Natural killer cell (primary cell): ENCODE results near the gene ANGPTL2. TPM values are rescaled to one million over a fixed set of nuclear protein-coding genes. Genes with fewer than 3 reads are reported as not detected.

Experiments used
- ATAC-seq, 3 donors: fragments of 150-1000 bp in 2 of 3; fragments of 200-7000 bp in 1 of 3; cut with Tn5 transposase; 1 replicate in 1 of 3; 2 replicates in 2 of 3; pipeline ENCODE4 v1.10.0; 2021; ENCODE audit warnings: mild to moderate bottlenecking in 2 of 3, moderate library complexity in 2 of 3
- DNase-seq, 2 donors: peaks; one replicate each; pipeline versions ENCODE4 v3.0.0 to v3.0.0-alpha.2; 2013 to 2021; ENCODE audit warnings: mixed read lengths in 1 of 2
- H3K27ac ChIP-seq: one replicate; pipeline ENCODE4 v1.5.1; 2013; ENCODE audit warnings: mild to moderate bottlenecking, low read length
- H3K27me3 ChIP-seq: one replicate; pipeline ENCODE4 v1.6.1; 2013; ENCODE audit warnings: low read length; ENCODE audit not compliant: control insufficient read depth, insufficient read depth
- H3K36me3 ChIP-seq: one replicate; pipeline ENCODE4 v1.6.1; 2013; ENCODE audit warnings: low read length; ENCODE audit not compliant: control insufficient read depth, insufficient read depth
- H3K4me1 ChIP-seq: one replicate; pipeline ENCODE4 v1.6.1; 2013; ENCODE audit warnings: low read length; ENCODE audit not compliant: control insufficient read depth, insufficient read depth
- H3K4me3 ChIP-seq: one replicate; pipeline ENCODE4 v1.5.1; 2013; ENCODE audit warnings: low read length
- H3K9me3 ChIP-seq: one replicate; pipeline ENCODE4 v1.6.1; 2013; ENCODE audit warnings: low read length; ENCODE audit not compliant: control insufficient read depth, insufficient read depth
- H3K27ac Mint-ChIP-seq, 2 donors: one replicate each; pipeline ENCODE4 v1.8.0; 2022; ENCODE audit warnings: mild to moderate bottlenecking in 2 of 2, mixed read lengths in 2 of 2, moderate library complexity in 1 of 2
- H3K27me3 Mint-ChIP-seq, 2 donors: one replicate each; pipeline ENCODE4 v1.8.0; 2022; ENCODE audit warnings: low read depth in 2 of 2, mixed read lengths in 2 of 2
- H3K36me3 Mint-ChIP-seq: one replicate; pipeline ENCODE4 v1.8.0; 2022; ENCODE audit warnings: mixed read lengths
- H3K4me1 Mint-ChIP-seq, 2 donors: one replicate each; pipeline ENCODE4 v1.8.0; 2022; ENCODE audit warnings: mixed read lengths in 2 of 2
- H3K4me3 Mint-ChIP-seq: one replicate; pipeline ENCODE4 v1.8.0; 2022; ENCODE audit warnings: mild to moderate bottlenecking, moderate library complexity, mixed read lengths
- H3K9me3 Mint-ChIP-seq, 2 donors: one replicate each; pipeline ENCODE4 v1.8.0; 2022; ENCODE audit warnings: mixed read lengths in 2 of 2
- CTCF ChIP-seq: fragments of 200-600 bp; IDR thresholded peaks from one replicate; pipeline ENCODE4 v1.8.0; 2022; ENCODE audit warnings: antibody characterized with exemption
- WGBS: methylation state at CpG from one replicate; pipeline ENCODE4 v1.1.7; 2013; ENCODE audit warnings: missing lambda C conversion rate; ENCODE audit not compliant: insufficient coverage; 5-methylcytosine and 5-hydroxymethylcytosine counted together
- intact Hi-C: fragments of 100-400 bp; cut with micrococcal nuclease; formaldehyde crosslinking; loops from one replicate; pipeline ENCODE4 v1.14.2; 2022
- total RNA-seq, 4 donors: library from RNA; stranded (reverse); fragments of 120-200 nt in 1 of 4; gene quantifications; one replicate each; pipeline versions ENCODE4 v1.2.3 to v1.2.4, GENCODE V29; 2013 to 2022

Gene ANGPTL2
- total RNA-seq, 3 donors from 2014 or later (not counting 1 experiment from before 2014, with no cell fraction given) = not detected

GRCh38 chr9:127067603-127068220 lies 54.7 kb downstream of the ANGPTL2 start:
- no peaks in the 10 kb centered on the region for H3K27me3 ChIP-seq
- H3K9me3 ChIP-seq = no peaks in the 10 kb centered on the region
- peaks cover 16% of the 10 kb centered on the region for H3K36me3 Mint-ChIP-seq
- TF ChIP-seq CTCF = no peak
- no peak overlapping the region for H3K27ac ChIP-seq
- DNase-seq (no peak), ATAC-seq (no peak)
- no peaks in the 10 kb centered on the region for H3K4me1 Mint-ChIP-seq
- intact Hi-C loops = no loop called here
- H3K9me3 Mint-ChIP-seq = peaks cover 0 to 3% of the 10 kb centered on the region in 2 donors
- no peak overlapping the region for H3K4me3 Mint-ChIP-seq
- H3K27me3 Mint-ChIP-seq = no peaks in the 10 kb centered on the region
- no peaks in the 10 kb centered on the region for H3K36me3 ChIP-seq
- no peak overlapping the region for H3K27ac Mint-ChIP-seq
- H3K4me3 ChIP-seq = no peak overlapping the region
- 90% methylated on average over 4 of the region's 5 CpGs for WGBS
- H3K4me1 ChIP-seq = no peaks in the 10 kb centered on the region

- Mint-ChIP-seq H3K4me1 (no peaks in the 10 kb centered on the region), H3K27ac (no peak overlapping the region), H3K27me3 (no peaks in the 10 kb centered on the region), H3K36me3 (peaks cover 8% of the 10 kb centered on the region), H3K4me3 (no peak overlapping the region), H3K9me3 (peaks cover 0 to 1% of the 10 kb centered on the region in 2 donors)
- intact Hi-C loops = no loop called here
- DNase-seq = no peak
- H3K27me3 ChIP-seq = no peaks in the 10 kb centered on the region
- no peak for TF ChIP-seq CTCF
- no CpG with 5 or more reads among the region's 2 CpGs for WGBS
- H3K27ac ChIP-seq = no peak overlapping the region
- no peaks in the 10 kb centered on the region for H3K9me3 ChIP-seq
- no peak for ATAC-seq
- H3K4me1 ChIP-seq = no peaks in the 10 kb centered on the region
- H3K36me3 ChIP-seq = no peaks in the 10 kb centered on the region
- H3K4me3 ChIP-seq = no peak overlapping the region
Observed at GRCh38 chr9:127066851-127067136, 55.6 kb downstream of the ANGPTL2 start.

GRCh38 chr9:127066060-127066850 lies 56.2 kb downstream of the ANGPTL2 start:
- H3K27ac ChIP-seq = no peak overlapping the region
- intact Hi-C loops = no loop called here

More at GRCh38 chr9:127066060-127066850, 56.2 kb downstream of the ANGPTL2 start:
- H3K27me3 Mint-ChIP-seq = no peaks in the 10 kb centered on the region
- peaks cover 3% of the 10 kb centered on the region for H3K36me3 Mint-ChIP-seq
- WGBS = 95% methylated on average over 8 of the region's 9 CpGs
- no peaks in the 10 kb centered on the region for H3K9me3 Mint-ChIP-seq
- H3K27ac Mint-ChIP-seq = no peak overlapping the region
- no peak overlapping the region for H3K4me3 Mint-ChIP-seq
- Histone ChIP-seq H3K9me3 (no peaks in the 10 kb centered on the region), H3K4me3 (no peak overlapping the region), H3K27me3 (no peaks in the 10 kb centered on the region), H3K4me1 (no peaks in the 10 kb centered on the region), H3K36me3 (no peaks in the 10 kb centered on the region)
- no peak for ATAC-seq
- H3K4me1 Mint-ChIP-seq = no peaks in the 10 kb centered on the region
- DNase-seq = no peak
- TF ChIP-seq CTCF = no peak
